K562 (cell line): ENCODE data around the gene WDR93. TPM values are rescaled to one million over a fixed set of nuclear protein-coding genes. Genes with fewer than 3 reads are reported as not detected.

Experiments used
- ATF7 ChIP-seq: fragments of 450-650 bp; IDR thresholded peaks from 2 replicates; pipeline ENCODE4 v1.7.1; 2014; ENCODE audit warnings: mild to moderate bottlenecking, moderate library complexity
- ILF3 ChIP-seq: fragments of 450-650 bp; IDR thresholded peaks from 2 replicates; pipeline ENCODE4 v1.6.1; 2018; ENCODE audit warnings: antibody characterized with exemption, mild to moderate bottlenecking, moderate library complexity, borderline replicate concordance
- POLR2B ChIP-seq: fragments of 450-650 bp; IDR thresholded peaks from 2 replicates; pipeline ENCODE4 v1.6.1; 2018; ENCODE audit warnings: low read depth; ENCODE audit not compliant: partially characterized antibody
- RHOXF2B ChIP-seq: fragments of 250-450 bp; sonication (Bioruptor Pico); conservative IDR thresholded peaks from 2 replicates; pipeline ENCODE4 v1.5.1; 2021
- SAFB ChIP-seq: fragments of 200-400 bp; formaldehyde crosslinking; IDR thresholded peaks from 2 replicates; pipeline ENCODE4 v1.6.1; 2017; ENCODE audit warnings: low read depth, low read length, borderline replicate concordance
- TBL1XR1 ChIP-seq, 2 experiments: IDR thresholded peaks; 2 replicates each; pipeline ENCODE4 v1.6.1; 2012; ENCODE audit warnings: improper control_type of control experiment in 2 of 2, low read length in 2 of 2, mild to moderate bottlenecking in 1 of 2
- TRIM28 ChIP-seq: fragments of 450-650 bp; IDR thresholded peaks from 2 replicates; pipeline ENCODE4 v1.6.1; 2017
- ZNF175 ChIP-seq: fragments of 200-800 bp; sonication (Bioruptor generic); IDR thresholded peaks from 2 replicates; pipeline ENCODE4 v1.6.1; 2016; ENCODE audit warnings: low read depth, mild to moderate bottlenecking, missing genetic modification characterization, missing compliant biosample characterization
- ZNF239 ChIP-seq: fragments of 250-450 bp; sonication (Bioruptor Pico); IDR thresholded peaks from 2 replicates; pipeline ENCODE4 v1.4.0; 2020; ENCODE audit warnings: mild to moderate bottlenecking
- ZNF384 ChIP-seq: IDR thresholded peaks from 2 replicates; pipeline ENCODE4 v1.6.1; 2012; ENCODE audit warnings: low read depth, low read length, improper control_type of control experiment
- polyA plus RNA-seq, 8 experiments: library from polyadenylated mRNA; depleted of rRNA in 4 of 8; stranded (reverse) in 5 of 8; unstranded in 3 of 8; fragments of >200 nt; fragmentation: Nextera tagmentation in 2 of 8; fragmentation: Illumina TruSeq in 1 of 8; extraction: Ambion mirVana in 2 of 8; extraction: Trizol in 1 of 8; gene quantifications; 2 replicates each; pipeline versions ENCODE4 v1.2.1 to v1.2.3, GENCODE V29; 2011 to 2014; ENCODE audit warnings: inconsistent platforms in 1 of 8, missing spikeins in 1 of 8
- total RNA-seq, 7 experiments: library from RNA; depleted of rRNA in 6 of 7; stranded (reverse); fragments of >200 nt in 6 of 7; fragmentation: Illumina TruSeq in 2 of 7; extraction: Trizol in 2 of 7; gene quantifications; 2 replicates each; pipeline versions ENCODE4 v1.2.1 to v1.2.3, GENCODE V29; 2011 to 2021; ENCODE audit warnings: low replicate concordance in 1 of 7
- TF ChIP-seq, protein P1 (sequence below): fragments of 250-450 bp; sonication (Bioruptor Pico); IDR thresholded peaks from 2 replicates; pipeline ENCODE4 v1.9.0; 2021; ENCODE audit warnings: mild to moderate bottlenecking, inconsistent platforms
- TF ChIP-seq, protein P2 (sequence below): fragments of 450-650 bp; formaldehyde crosslinking; IDR thresholded peaks from 2 replicates; pipeline ENCODE4 v1.4.0; 2020; ENCODE audit warnings: mild to moderate bottlenecking, moderate library complexity
- TF ChIP-seq, protein P3 (sequence below), 2 experiments: fragments of 450-650 bp; conservative IDR thresholded peaks; 2 replicates each; pipeline ENCODE4 v1.6.1; 2017; ENCODE audit warnings: mild to moderate bottlenecking in 2 of 2, moderate library complexity in 2 of 2
- TF ChIP-seq, protein P4 (sequence below), 2 experiments: IDR thresholded peaks in 1 of 2; conservative IDR thresholded peaks in 1 of 2; 2 replicates each; pipeline ENCODE4 v1.6.1; 2016; ENCODE audit warnings: low read depth in 2 of 2, mild to moderate bottlenecking in 1 of 2, missing compliant biosample characterization in 1 of 2, missing genetic modification characterization in 1 of 2, moderate library complexity in 1 of 2
- TF ChIP-seq, protein P5 (sequence below): fragments of 150-350 bp; IDR thresholded peaks from 2 replicates; pipeline ENCODE4 v1.6.1; 2014; ENCODE audit warnings: low read depth, mild to moderate bottlenecking, low read length, borderline replicate concordance

The WDR93 gene
- total and polyA plus RNA-seq, 9 of the 15 experiments (the other 6 are each of a cell fraction or from before 2014, with no cell fraction given), result not detected

DNA sequence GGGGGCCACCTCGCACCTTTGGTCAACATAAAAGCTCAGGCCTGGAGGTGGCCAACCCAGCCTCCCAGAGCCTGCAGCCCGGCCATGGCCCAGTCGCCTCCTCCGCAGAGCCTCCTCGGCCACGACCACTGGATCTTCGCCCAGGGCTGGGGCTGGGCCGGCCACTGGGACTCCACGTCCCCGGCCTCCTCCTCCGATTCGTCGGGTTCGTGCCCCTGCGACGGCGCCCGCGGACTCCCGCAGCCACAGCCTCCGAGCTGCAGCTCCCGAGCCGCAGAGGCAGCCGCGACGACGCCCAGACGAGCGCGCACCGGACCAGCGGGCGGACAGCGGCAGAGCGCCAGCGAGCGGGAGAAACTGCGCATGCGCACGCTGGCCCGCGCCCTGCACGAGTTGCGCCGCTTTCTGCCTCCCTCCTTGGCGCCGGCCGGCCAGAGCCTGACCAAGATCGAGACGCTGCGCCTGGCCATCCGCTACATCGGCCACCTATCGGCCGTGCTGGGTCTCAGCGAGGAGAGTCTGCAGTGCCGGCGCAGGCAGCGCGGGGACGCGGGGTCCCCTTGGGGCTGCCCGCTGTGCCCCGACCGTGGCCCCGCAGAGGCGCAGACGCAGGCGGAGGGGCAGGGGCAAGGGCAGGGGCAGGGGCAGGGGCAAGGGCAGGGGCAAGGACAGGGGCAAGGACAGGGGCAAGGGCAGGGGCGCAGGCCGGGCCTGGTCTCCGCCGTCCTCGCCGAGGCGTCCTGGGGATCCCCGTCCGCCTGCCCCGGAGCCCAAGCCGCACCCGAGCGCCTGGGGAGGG, 85.9 kb downstream of the WDR93 start, which contains the start of gene MESP2 (continued):
- TF ChIP-seq, protein P1, sequence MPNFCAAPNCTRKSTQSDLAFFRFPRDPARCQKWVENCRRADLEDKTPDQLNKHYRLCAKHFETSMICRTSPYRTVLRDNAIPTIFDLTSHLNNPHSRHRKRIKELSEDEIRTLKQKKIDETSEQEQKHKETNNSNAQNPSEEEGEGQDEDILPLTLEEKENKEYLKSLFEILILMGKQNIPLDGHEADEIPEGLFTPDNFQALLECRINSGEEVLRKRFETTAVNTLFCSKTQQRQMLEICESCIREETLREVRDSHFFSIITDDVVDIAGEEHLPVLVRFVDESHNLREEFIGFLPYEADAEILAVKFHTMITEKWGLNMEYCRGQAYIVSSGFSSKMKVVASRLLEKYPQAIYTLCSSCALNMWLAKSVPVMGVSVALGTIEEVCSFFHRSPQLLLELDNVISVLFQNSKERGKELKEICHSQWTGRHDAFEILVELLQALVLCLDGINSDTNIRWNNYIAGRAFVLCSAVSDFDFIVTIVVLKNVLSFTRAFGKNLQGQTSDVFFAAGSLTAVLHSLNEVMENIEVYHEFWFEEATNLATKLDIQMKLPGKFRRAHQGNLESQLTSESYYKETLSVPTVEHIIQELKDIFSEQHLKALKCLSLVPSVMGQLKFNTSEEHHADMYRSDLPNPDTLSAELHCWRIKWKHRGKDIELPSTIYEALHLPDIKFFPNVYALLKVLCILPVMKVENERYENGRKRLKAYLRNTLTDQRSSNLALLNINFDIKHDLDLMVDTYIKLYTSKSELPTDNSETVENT (CRISPR knock-in tag), result no peak
- TF ChIP-seq, protein P2, sequence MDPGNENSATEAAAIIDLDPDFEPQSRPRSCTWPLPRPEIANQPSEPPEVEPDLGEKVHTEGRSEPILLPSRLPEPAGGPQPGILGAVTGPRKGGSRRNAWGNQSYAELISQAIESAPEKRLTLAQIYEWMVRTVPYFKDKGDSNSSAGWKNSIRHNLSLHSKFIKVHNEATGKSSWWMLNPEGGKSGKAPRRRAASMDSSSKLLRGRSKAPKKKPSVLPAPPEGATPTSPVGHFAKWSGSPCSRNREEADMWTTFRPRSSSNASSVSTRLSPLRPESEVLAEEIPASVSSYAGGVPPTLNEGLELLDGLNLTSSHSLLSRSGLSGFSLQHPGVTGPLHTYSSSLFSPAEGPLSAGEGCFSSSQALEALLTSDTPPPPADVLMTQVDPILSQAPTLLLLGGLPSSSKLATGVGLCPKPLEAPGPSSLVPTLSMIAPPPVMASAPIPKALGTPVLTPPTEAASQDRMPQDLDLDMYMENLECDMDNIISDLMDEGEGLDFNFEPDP (CRISPR knock-in tag), result no peak
- TF ChIP-seq SAFB (no peak), RHOXF2B (CRISPR knock-in tag) (no peak), TBL1XR1 (IDR thresholded peaks at IDR 0.05; ENCODE audit: low read length in 2 of 2) (no peak), ATF7 (peak; percentile 52; the same call in 1 of the 2 replicates), POLR2B (peak; percentile 66), ZNF384 (no peak), ZNF239 (no peak), ZNF175 (CRISPR knock-in tag) (no peak), TRIM28 (no peak), ILF3 (no peak)
- TF ChIP-seq, protein P3, sequence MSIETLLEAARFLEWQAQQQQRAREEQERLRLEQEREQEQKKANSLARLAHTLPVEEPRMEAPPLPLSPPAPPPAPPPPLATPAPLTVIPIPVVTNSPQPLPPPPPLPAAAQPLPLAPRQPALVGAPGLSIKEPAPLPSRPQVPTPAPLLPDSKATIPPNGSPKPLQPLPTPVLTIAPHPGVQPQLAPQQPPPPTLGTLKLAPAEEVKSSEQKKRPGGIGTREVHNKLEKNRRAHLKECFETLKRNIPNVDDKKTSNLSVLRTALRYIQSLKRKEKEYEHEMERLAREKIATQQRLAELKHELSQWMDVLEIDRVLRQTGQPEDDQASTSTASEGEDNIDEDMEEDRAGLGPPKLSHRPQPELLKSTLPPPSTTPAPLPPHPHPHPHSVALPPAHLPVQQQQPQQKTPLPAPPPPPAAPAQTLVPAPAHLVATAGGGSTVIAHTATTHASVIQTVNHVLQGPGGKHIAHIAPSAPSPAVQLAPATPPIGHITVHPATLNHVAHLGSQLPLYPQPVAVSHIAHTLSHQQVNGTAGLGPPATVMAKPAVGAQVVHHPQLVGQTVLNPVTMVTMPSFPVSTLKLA (conservative IDR thresholded peaks at IDR 0.05), result no peak
- TF ChIP-seq, protein P4, sequence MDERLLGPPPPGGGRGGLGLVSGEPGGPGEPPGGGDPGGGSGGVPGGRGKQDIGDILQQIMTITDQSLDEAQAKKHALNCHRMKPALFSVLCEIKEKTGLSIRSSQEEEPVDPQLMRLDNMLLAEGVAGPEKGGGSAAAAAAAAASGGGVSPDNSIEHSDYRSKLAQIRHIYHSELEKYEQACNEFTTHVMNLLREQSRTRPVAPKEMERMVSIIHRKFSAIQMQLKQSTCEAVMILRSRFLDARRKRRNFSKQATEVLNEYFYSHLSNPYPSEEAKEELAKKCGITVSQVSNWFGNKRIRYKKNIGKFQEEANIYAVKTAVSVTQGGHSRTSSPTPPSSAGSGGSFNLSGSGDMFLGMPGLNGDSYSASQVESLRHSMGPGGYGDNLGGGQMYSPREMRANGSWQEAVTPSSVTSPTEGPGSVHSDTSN (CRISPR knock-in tag; IDR thresholded peaks at IDR 0.05; ENCODE audit: low read depth), result no peak
- TF ChIP-seq, protein P4 (tag; conservative IDR thresholded peaks at IDR 0.05; ENCODE audit: low read depth), result no peak
- TF ChIP-seq, protein P5, sequence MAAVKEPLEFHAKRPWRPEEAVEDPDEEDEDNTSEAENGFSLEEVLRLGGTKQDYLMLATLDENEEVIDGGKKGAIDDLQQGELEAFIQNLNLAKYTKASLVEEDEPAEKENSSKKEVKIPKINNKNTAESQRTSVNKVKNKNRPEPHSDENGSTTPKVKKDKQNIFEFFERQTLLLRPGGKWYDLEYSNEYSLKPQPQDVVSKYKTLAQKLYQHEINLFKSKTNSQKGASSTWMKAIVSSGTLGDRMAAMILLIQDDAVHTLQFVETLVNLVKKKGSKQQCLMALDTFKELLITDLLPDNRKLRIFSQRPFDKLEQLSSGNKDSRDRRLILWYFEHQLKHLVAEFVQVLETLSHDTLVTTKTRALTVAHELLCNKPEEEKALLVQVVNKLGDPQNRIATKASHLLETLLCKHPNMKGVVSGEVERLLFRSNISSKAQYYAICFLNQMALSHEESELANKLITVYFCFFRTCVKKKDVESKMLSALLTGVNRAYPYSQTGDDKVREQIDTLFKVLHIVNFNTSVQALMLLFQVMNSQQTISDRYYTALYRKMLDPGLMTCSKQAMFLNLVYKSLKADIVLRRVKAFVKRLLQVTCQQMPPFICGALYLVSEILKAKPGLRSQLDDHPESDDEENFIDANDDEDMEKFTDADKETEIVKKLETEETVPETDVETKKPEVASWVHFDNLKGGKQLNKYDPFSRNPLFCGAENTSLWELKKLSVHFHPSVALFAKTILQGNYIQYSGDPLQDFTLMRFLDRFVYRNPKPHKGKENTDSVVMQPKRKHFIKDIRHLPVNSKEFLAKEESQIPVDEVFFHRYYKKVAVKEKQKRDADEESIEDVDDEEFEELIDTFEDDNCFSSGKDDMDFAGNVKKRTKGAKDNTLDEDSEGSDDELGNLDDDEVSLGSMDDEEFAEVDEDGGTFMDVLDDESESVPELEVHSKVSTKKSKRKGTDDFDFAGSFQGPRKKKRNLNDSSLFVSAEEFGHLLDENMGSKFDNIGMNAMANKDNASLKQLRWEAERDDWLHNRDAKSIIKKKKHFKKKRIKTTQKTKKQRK, result no peak
